Stomach smooth muscle (tissue), 2 donors: ENCODE measurements around the gene MYOM3.

Experiments used
- H3K27ac ChIP-seq: one replicate; pipeline ENCODE4 v1.7.0; 2013; ENCODE audit warnings: mild to moderate bottlenecking, low read length, inconsistent platforms
- H3K27me3 ChIP-seq, 2 donors: one replicate each; pipeline ENCODE4 v1.7.0; 2013; ENCODE audit warnings: low read length in 2 of 2; ENCODE audit not compliant: insufficient read depth in 2 of 2, control insufficient read depth in 1 of 2
- H3K36me3 ChIP-seq, 2 donors: one replicate each; pipeline ENCODE4 v1.7.0; 2013; ENCODE audit warnings: low read length in 2 of 2; ENCODE audit not compliant: control insufficient read depth in 2 of 2, insufficient read depth in 2 of 2
- H3K4me1 ChIP-seq: one replicate; pipeline ENCODE4 v1.7.0; 2013; ENCODE audit warnings: low read length; ENCODE audit not compliant: control insufficient read depth, insufficient read depth
- H3K4me3 ChIP-seq, 2 donors: one replicate each; pipeline ENCODE4 v1.7.0; 2013; ENCODE audit warnings: low read length in 2 of 2
- H3K9ac ChIP-seq, 2 donors: one replicate each; pipeline ENCODE4 v1.7.0; 2013; ENCODE audit warnings: low read length in 2 of 2, mild to moderate bottlenecking in 1 of 2
- H3K9me3 ChIP-seq, 2 donors: one replicate each; pipeline ENCODE4 v1.7.0; 2013; ENCODE audit warnings: low read length in 2 of 2; ENCODE audit not compliant: control insufficient read depth in 2 of 2
- donor health status: healthy.
- donor health status: Pancreatic carcinoma.

Gene MYOM3

DNA sequence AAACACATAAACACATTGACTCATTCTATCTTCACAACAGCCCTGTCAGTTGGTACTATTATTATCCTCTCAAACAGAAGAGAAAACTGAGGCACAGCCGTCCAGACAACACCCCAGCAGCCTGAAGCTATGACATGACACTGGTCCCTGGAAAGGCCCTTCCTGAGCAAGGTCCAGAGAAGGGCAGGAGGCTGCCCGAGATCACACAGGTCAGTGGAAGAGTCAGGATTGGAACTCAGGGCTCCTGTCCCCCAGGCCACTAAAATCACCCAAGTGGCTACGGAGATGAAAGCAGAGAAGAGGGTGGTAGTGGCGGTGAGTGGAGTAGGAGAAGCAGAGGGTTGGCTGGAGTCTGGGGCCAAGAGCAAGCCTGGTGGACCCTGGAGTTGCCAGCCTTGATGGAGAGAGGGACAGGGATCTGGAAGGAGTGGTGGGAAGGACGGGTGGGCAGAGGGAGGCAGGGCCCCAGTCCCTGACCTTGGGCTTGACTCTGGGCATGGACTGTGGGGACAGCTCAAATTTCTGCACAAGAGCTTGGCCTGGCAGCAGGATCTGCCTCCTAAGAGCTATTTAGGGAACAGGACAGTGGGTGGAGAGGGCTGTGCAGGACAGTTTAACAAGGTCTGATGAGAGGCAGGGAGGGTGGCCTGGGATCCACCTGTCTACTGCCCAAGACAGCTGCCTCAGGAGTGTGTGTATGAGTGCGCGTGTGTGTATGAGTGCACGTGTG lies 15.8 kb downstream of the MYOM3 start:
- peaks cover 0 to 4% of the 10 kb centered on the region in 2 donors for H3K27me3 ChIP-seq
- no peaks in the 10 kb centered on the region for H3K36me3 ChIP-seq
- H3K27ac ChIP-seq: no peak overlapping the region
- H3K9ac ChIP-seq: no peak overlapping the region
- H3K4me1 ChIP-seq: no peaks in the 10 kb centered on the region
- H3K9me3 ChIP-seq: no peaks in the 10 kb centered on the region
- no peak overlapping the region for H3K4me3 ChIP-seq

- Histone ChIP-seq H3K36me3 (no peaks in the 10 kb centered on the region), H3K27ac (no peak overlapping the region), H3K4me1 (no peaks in the 10 kb centered on the region), H3K9me3 (no peaks in the 10 kb centered on the region), H3K4me3 (no peak overlapping the region), H3K27me3 (peaks cover 0 to 4% of the 10 kb centered on the region in 2 donors), H3K9ac (no peak overlapping the region)
Measured at GRCh38 chr1:24095140-24095859, 16.6 kb downstream of the MYOM3 start.

DNA sequence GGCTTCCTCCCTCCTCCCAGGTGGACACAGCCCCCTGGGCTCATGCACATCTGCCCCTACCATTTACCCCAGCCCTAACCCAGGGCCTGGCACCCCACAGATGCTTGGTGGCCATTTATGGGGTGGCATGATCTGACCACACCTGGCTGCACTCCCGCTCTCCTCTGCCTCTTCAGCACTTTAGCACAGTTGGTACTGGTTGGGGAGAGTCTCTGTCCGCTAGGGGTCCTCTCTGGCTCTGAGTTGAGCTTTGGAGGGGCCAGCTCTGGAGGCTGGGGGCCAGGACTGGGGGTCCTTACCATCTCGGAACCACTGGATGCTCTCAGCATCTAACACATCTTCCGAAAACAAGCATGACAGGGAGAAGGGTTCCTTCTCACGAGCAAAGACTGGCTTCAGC lies 17.4 kb downstream of the MYOM3 start:
- Histone ChIP-seq H3K4me3 (no peak overlapping the region), H3K27me3 (peaks cover 0 to 4% of the 10 kb centered on the region in 2 donors), H3K27ac (no peak overlapping the region), H3K9me3 (no peaks in the 10 kb centered on the region), H3K4me1 (no peaks in the 10 kb centered on the region), H3K9ac (no peak overlapping the region), H3K36me3 (no peaks in the 10 kb centered on the region)

DNA sequence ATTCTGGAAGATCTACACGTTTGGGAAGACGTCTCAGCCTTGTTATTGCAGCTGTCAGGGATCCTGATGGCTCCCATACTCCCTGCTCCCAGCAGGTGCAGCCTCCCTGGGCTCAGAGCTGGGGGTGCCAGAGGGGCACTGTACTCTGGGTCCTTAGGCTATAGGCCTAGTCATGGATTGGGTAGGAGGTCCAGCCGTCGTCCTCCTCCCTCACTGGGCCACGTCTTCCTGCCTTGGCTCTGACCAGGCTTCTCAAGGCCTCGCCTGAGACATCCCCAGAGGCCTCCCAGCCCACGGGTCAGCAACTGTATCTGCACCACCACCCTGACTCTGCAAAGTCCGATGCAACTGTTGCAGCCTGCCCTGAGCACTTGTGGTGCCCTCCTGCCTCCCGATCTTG lies 18.2 kb downstream of the MYOM3 start:
- Histone ChIP-seq H3K4me3 (no peak overlapping the region), H3K4me1 (no peaks in the 10 kb centered on the region), H3K27me3 (peaks cover 0 to 4% of the 10 kb centered on the region in 2 donors), H3K27ac (no peak overlapping the region), H3K9me3 (no peaks in the 10 kb centered on the region), H3K36me3 (no peaks in the 10 kb centered on the region), H3K9ac (no peak overlapping the region)

DNA sequence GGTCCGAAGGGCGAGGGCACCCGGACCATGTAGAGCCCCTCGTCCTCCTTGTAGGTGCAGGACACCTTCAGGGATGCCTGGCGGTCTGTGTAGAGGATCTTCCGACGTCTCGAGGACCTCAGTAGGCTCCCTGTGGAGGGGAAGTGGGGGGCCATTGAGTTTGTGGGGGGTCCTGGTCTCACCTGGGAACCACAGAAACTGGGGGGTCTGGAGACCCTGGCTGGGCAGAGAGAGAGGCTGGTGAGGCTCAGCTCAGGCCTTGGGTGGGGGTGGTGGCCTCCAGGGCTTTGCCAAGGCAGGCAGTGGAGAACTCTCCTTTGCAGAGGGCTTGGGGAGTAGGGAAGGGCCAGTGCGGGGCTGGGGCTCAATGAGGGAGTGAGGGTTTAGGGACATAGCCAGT lies 19.0 kb downstream of the MYOM3 start:
- no peak overlapping the region for H3K4me3 ChIP-seq
- no peak overlapping the region for H3K9ac ChIP-seq
- H3K27ac ChIP-seq: no peak overlapping the region
- H3K36me3 ChIP-seq: no peaks in the 10 kb centered on the region
- no peaks in the 10 kb centered on the region for H3K4me1 ChIP-seq
- peaks cover 0 to 4% of the 10 kb centered on the region in 2 donors for H3K27me3 ChIP-seq
- no peaks in the 10 kb centered on the region for H3K9me3 ChIP-seq

GRCh38 chr1:24091971-24092482 lies 19.9 kb downstream of the MYOM3 start:
- Histone ChIP-seq H3K9me3 (no peaks in the 10 kb centered on the region), H3K9ac (no peak overlapping the region), H3K27ac (no peak overlapping the region), H3K27me3 (peaks cover 0 to 4% of the 10 kb centered on the region in 2 donors), H3K4me1 (no peaks in the 10 kb centered on the region), H3K36me3 (no peaks in the 10 kb centered on the region), H3K4me3 (no peak overlapping the region)

DNA sequence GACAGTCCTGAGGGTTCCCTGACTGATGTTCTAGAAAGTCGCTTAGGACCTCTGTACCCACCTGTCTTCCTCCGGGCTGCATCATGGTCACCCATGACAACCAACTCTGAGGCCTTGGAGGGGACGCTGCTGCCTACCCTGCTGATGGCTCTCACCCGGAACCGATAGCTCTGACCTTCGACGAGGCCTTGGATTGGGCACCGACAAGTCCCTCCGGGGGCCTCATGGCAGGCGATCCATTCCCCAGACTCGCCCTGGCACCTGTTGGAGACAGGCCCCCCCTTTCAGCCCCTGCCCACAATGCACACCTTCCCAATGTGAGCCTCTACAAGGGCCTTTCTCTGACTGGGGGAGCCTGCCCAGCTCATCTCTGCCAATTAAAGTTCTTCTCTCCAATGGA lies 21.2 kb downstream of the MYOM3 start:
- Histone ChIP-seq H3K4me1 (no peaks in the 10 kb centered on the region), H3K9me3 (no peaks in the 10 kb centered on the region), H3K27ac (no peak overlapping the region)

GRCh38 chr1:24089743-24090555 lies 22.0 kb downstream of the MYOM3 start:
- H3K9ac ChIP-seq: no peak overlapping the region
- H3K27me3 ChIP-seq: peaks cover 0 to 2% of the 10 kb centered on the region in 2 donors
- no peaks in the 10 kb centered on the region for H3K9me3 ChIP-seq
- H3K27ac ChIP-seq: no peak overlapping the region
- no peaks in the 10 kb centered on the region for H3K36me3 ChIP-seq
- no peak overlapping the region for H3K4me3 ChIP-seq
- no peaks in the 10 kb centered on the region for H3K4me1 ChIP-seq

More for the DNA sequence above, 21.2 kb downstream of the MYOM3 start:
- H3K27me3 ChIP-seq: peaks cover 0 to 4% of the 10 kb centered on the region in 2 donors
- H3K4me3 ChIP-seq: no peak overlapping the region
- no peak overlapping the region for H3K9ac ChIP-seq
- H3K36me3 ChIP-seq: no peaks in the 10 kb centered on the region

DNA sequence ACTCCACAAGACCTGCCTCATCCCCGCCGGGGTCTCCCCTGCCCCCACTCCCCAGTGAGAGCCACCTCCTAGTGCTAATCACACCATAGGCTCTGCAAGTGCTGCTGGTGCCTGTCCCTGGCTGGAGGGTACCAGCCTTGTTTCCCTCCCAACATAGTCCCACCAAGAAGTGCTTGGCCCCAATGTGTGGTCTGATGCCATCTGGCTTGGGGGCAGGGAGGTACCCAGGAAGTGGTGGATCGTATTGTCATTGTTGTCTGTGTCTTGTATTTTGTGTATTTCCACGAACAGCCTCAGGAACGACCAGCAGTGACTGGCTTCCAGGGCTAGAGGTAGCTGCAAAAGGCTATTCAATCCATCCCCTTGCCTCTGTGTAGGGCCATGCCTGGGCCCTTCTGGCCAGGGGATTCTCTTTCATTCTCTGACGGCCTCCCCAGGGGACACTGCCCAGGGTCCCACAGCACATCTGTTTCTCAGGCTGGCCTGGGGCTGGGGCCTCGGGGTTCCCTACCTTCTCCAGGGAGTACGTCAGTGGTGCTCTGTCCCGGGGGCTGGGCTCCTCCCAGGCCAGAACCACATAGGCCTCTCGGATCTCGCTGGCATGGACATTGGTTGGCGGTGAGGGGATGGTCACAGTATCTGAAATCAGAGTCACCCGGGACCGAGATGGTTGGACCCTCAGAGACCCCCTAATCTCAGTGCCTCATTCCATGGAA lies 22.8 kb downstream of the MYOM3 start:
- Histone ChIP-seq H3K9ac (no peak overlapping the region), H3K36me3 (no peaks in the 10 kb centered on the region), H3K9me3 (no peaks in the 10 kb centered on the region), H3K27ac (no peak overlapping the region), H3K4me3 (no peak overlapping the region), H3K27me3 (no peaks in the 10 kb centered on the region), H3K4me1 (no peaks in the 10 kb centered on the region)

- no peak overlapping the region for H3K4me3 ChIP-seq
- H3K27me3 ChIP-seq: no peaks in the 10 kb centered on the region
- no peaks in the 10 kb centered on the region for H3K9me3 ChIP-seq
- no peak overlapping the region for H3K27ac ChIP-seq
- H3K36me3 ChIP-seq: no peaks in the 10 kb centered on the region
- no peak overlapping the region for H3K9ac ChIP-seq
- H3K4me1 ChIP-seq: no peaks in the 10 kb centered on the region
Measured at GRCh38 chr1:24086466-24086865, 25.5 kb downstream of the MYOM3 start.
